ENCODE results near the gene GPC3. TPM values are rescaled to one million over a fixed set of nuclear protein-coding genes. Genes with fewer than 3 reads are reported as not detected.

The GPC3 gene
- total RNA-seq, 5 donors from 2014 or later (not counting 1 experiment from before 2014, with no cell fraction given), result 0.72 to 1.5 (median 1.1) TPM

- Histone ChIP-seq H3K27me3 (replicated peaks in 1 of 2; ENCODE audit: control insufficient read depth in 2 of 2, extremely low read depth in 1 of 2, insufficient read depth in 2 of 2, low read length in 1 of 2) (no peaks in the 10 kb centered on the region), H3K36me3 (ENCODE audit: control insufficient read depth in 2 of 2, extremely low read depth in 1 of 2, insufficient read depth in 1 of 2, low read length in 1 of 2) (no peaks in the 10 kb centered on the region), H3K9me3 (no peaks in the 10 kb centered on the region), H3K4me3 (ENCODE audit: control insufficient read depth in 1 of 2, extremely low read depth in 1 of 2, low read length in 1 of 2) (no peak overlapping the region), H3K27ac (ENCODE audit: low read length) (no peak overlapping the region), H3K4me1 (ENCODE audit: control insufficient read depth in 1 of 2, extremely low read depth in 1 of 2, insufficient read depth in 2 of 2, low read length in 2 of 2) (no peaks in the 10 kb centered on the region)
- ChIA-PET POLR2A (no interaction called here), CTCF (no interaction called here)
- H3K27ac Mint-ChIP-seq, result no peak overlapping the region
- no peaks in the 10 kb centered on the region for H3K9me3 Mint-ChIP-seq
- H3K4me3 Mint-ChIP-seq, result no peak overlapping the region
- no peaks in the 10 kb centered on the region for H3K4me1 Mint-ChIP-seq
- H3K36me3 Mint-ChIP-seq, result no peaks in the 10 kb centered on the region
- no CpG with 5 or more reads among the region's 1 CpG for WGBS (ENCODE audit: insufficient coverage)
- ATAC-seq (replicated peaks in 1 of 4) (no peak), DNase-seq (no peak)
- peaks cover 0 to 31% of the 10 kb centered on the region in 2 donors for H3K27me3 Mint-ChIP-seq
These were observed 27.7 kb upstream of the GPC3 start for GRCh38 chrX:134013092-134013497.

GRCh38 chrX:134010690-134011089, 25.3 kb upstream of the GPC3 start:
- Histone ChIP-seq H3K4me3 (ENCODE audit: control insufficient read depth in 1 of 2, extremely low read depth in 1 of 2, low read length in 1 of 2) (no peak overlapping the region), H3K36me3 (ENCODE audit: control insufficient read depth in 2 of 2, extremely low read depth in 1 of 2, insufficient read depth in 1 of 2, low read length in 1 of 2) (no peaks in the 10 kb centered on the region), H3K27me3 (replicated peaks in 1 of 2; ENCODE audit: control insufficient read depth in 2 of 2, extremely low read depth in 1 of 2, insufficient read depth in 2 of 2, low read length in 1 of 2) (no peaks in the 10 kb centered on the region), H3K4me1 (ENCODE audit: control insufficient read depth in 1 of 2, extremely low read depth in 1 of 2, insufficient read depth in 2 of 2, low read length in 2 of 2) (no peaks in the 10 kb centered on the region), H3K27ac (ENCODE audit: low read length) (no peak overlapping the region), H3K9me3 (no peaks in the 10 kb centered on the region)
- no peaks in the 10 kb centered on the region for H3K9me3 Mint-ChIP-seq
- ChIA-PET CTCF (no interaction called here), POLR2A (no interaction called here)
- DNase-seq (no peak), ATAC-seq (replicated peaks in 1 of 4) (no peak)
- no peak overlapping the region for H3K4me3 Mint-ChIP-seq
- no peaks in the 10 kb centered on the region for H3K36me3 Mint-ChIP-seq
- WGBS (ENCODE audit: insufficient coverage), result no CpG with 5 or more reads among the region's 1 CpG
- no peaks in the 10 kb centered on the region for H3K4me1 Mint-ChIP-seq
- peaks cover 0 to 27% of the 10 kb centered on the region in 2 donors for H3K27me3 Mint-ChIP-seq
- H3K27ac Mint-ChIP-seq, result no peak overlapping the region

- CTCF ChIA-PET, result no interaction called here
- no CpG with 5 or more reads among the region's 1 CpG for WGBS (ENCODE audit: insufficient coverage)
- ATAC-seq (replicated peaks in 1 of 4) (no peak), DNase-seq (no peak)
- no peaks in the 10 kb centered on the region for H3K9me3 Mint-ChIP-seq
- H3K36me3 Mint-ChIP-seq, result no peaks in the 10 kb centered on the region
- Histone ChIP-seq H3K4me1 (ENCODE audit: control insufficient read depth in 1 of 2, extremely low read depth in 1 of 2, insufficient read depth in 2 of 2, low read length in 2 of 2) (no peaks in the 10 kb centered on the region), H3K4me3 (ENCODE audit: control insufficient read depth in 1 of 2, extremely low read depth in 1 of 2, low read length in 1 of 2) (no peak overlapping the region), H3K27ac (ENCODE audit: low read length) (no peak overlapping the region), H3K36me3 (ENCODE audit: control insufficient read depth in 2 of 2, extremely low read depth in 1 of 2, insufficient read depth in 1 of 2, low read length in 1 of 2) (no peaks in the 10 kb centered on the region), H3K9me3 (no peaks in the 10 kb centered on the region), H3K27me3 (replicated peaks in 1 of 2; ENCODE audit: control insufficient read depth in 2 of 2, extremely low read depth in 1 of 2, insufficient read depth in 2 of 2, low read length in 1 of 2) (no peaks in the 10 kb centered on the region)
- no peak overlapping the region for H3K27ac Mint-ChIP-seq
- no peak overlapping the region for H3K4me3 Mint-ChIP-seq
- peaks cover 4 to 37% of the 10 kb centered on the region in 2 donors for H3K27me3 Mint-ChIP-seq
- POLR2A ChIA-PET, result no interaction called here
- H3K4me1 Mint-ChIP-seq, result no peaks in the 10 kb centered on the region
These were observed 22.3 kb upstream of the GPC3 start for GRCh38 chrX:134007716-134008115.

GRCh38 chrX:134006484-134007161, 21.2 kb upstream of the GPC3 start:
- H3K4me3 Mint-ChIP-seq, result no peak overlapping the region
- Histone ChIP-seq H3K9me3 (no peaks in the 10 kb centered on the region), H3K27ac (ENCODE audit: low read length) (no peak overlapping the region), H3K27me3 (replicated peaks in 1 of 2; ENCODE audit: control insufficient read depth in 2 of 2, extremely low read depth in 1 of 2, insufficient read depth in 2 of 2, low read length in 1 of 2) (no peaks in the 10 kb centered on the region), H3K4me1 (ENCODE audit: control insufficient read depth in 1 of 2, extremely low read depth in 1 of 2, insufficient read depth in 2 of 2, low read length in 2 of 2) (no peaks in the 10 kb centered on the region), H3K4me3 (ENCODE audit: control insufficient read depth in 1 of 2, extremely low read depth in 1 of 2, low read length in 1 of 2) (no peak overlapping the region), H3K36me3 (ENCODE audit: control insufficient read depth in 2 of 2, extremely low read depth in 1 of 2, insufficient read depth in 1 of 2, low read length in 1 of 2) (no peaks in the 10 kb centered on the region)
- no CpG with 5 or more reads among the region's 2 CpGs for WGBS (ENCODE audit: insufficient coverage)
- DNase-seq, result no peak
- no peaks in the 10 kb centered on the region for H3K4me1 Mint-ChIP-seq
- ChIA-PET CTCF (no interaction called here), POLR2A (no interaction called here)
- H3K36me3 Mint-ChIP-seq, result no peaks in the 10 kb centered on the region
- H3K27ac Mint-ChIP-seq, result no peak overlapping the region
- no peaks in the 10 kb centered on the region for H3K9me3 Mint-ChIP-seq
- no peak for ATAC-seq (replicated peaks in 1 of 4)
- peaks cover 5 to 33% of the 10 kb centered on the region in 2 donors for H3K27me3 Mint-ChIP-seq

GRCh38 chrX:134004084-134004483, 18.7 kb upstream of the GPC3 start:
- Histone ChIP-seq H3K4me3 (ENCODE audit: control insufficient read depth in 1 of 2, extremely low read depth in 1 of 2, low read length in 1 of 2) (no peak overlapping the region), H3K27me3 (replicated peaks in 1 of 2; ENCODE audit: control insufficient read depth in 2 of 2, extremely low read depth in 1 of 2, insufficient read depth in 2 of 2, low read length in 1 of 2) (no peaks in the 10 kb centered on the region), H3K9me3 (no peaks in the 10 kb centered on the region), H3K36me3 (ENCODE audit: control insufficient read depth in 2 of 2, extremely low read depth in 1 of 2, insufficient read depth in 1 of 2, low read length in 1 of 2) (no peaks in the 10 kb centered on the region), H3K4me1 (ENCODE audit: control insufficient read depth in 1 of 2, extremely low read depth in 1 of 2, insufficient read depth in 2 of 2, low read length in 2 of 2) (no peaks in the 10 kb centered on the region), H3K27ac (ENCODE audit: low read length) (no peak overlapping the region)
- H3K4me3 Mint-ChIP-seq, result no peak overlapping the region
- no peaks in the 10 kb centered on the region for H3K36me3 Mint-ChIP-seq
- ChIA-PET CTCF (no interaction called here), POLR2A (no interaction called here)
- H3K27me3 Mint-ChIP-seq, result peaks cover 8 to 40% of the 10 kb centered on the region in 2 donors
- H3K27ac Mint-ChIP-seq, result no peak overlapping the region
- no CpG with 5 or more reads among the region's 2 CpGs for whole genome bisulfite sequencing (ENCODE audit: insufficient coverage)
- no peaks in the 10 kb centered on the region for H3K9me3 Mint-ChIP-seq
- DNase-seq, result no peak
- no peaks in the 10 kb centered on the region for H3K4me1 Mint-ChIP-seq
- no peak for ATAC-seq (replicated peaks in 1 of 4)

- no CpG with 5 or more reads among the region's 4 CpGs for WGBS (ENCODE audit: insufficient coverage)
- POLR2A ChIA-PET, result no interaction called here
- no peak overlapping the region for H3K27ac Mint-ChIP-seq
These were observed 17.7 kb upstream of the GPC3 start for GRCh38 chrX:134002921-134003615.

More at GRCh38 chrX:134002921-134003615, 17.7 kb upstream of the GPC3 start:
- no peaks in the 10 kb centered on the region for H3K27me3 ChIP-seq (replicated peaks in 1 of 2; ENCODE audit: control insufficient read depth in 2 of 2, extremely low read depth in 1 of 2, insufficient read depth in 2 of 2, low read length in 1 of 2)
- H3K4me1 ChIP-seq (ENCODE audit: control insufficient read depth in 1 of 2, extremely low read depth in 1 of 2, insufficient read depth in 2 of 2, low read length in 2 of 2), result no peaks in the 10 kb centered on the region
- ATAC-seq (replicated peaks in 1 of 4) (no peak), DNase-seq (no peak)
- Mint-ChIP-seq H3K9me3 (no peaks in the 10 kb centered on the region), H3K27me3 (peaks cover 8 to 45% of the 10 kb centered on the region in 2 donors), H3K4me3 (no peak overlapping the region), H3K36me3 (no peaks in the 10 kb centered on the region), H3K4me1 (no peaks in the 10 kb centered on the region)
- H3K9me3 ChIP-seq, result no peaks in the 10 kb centered on the region
- no peak overlapping the region for H3K27ac ChIP-seq (ENCODE audit: low read length)
- CTCF ChIA-PET, result interaction anchor here in 1 of 2 donors (0.7 kb wide), 1 partner anchor 67 kb away, joined by 3 read pairs; no protein-coding TSS in a partner anchor
- H3K36me3 ChIP-seq (ENCODE audit: control insufficient read depth in 2 of 2, extremely low read depth in 1 of 2, insufficient read depth in 1 of 2, low read length in 1 of 2), result no peaks in the 10 kb centered on the region
- H3K4me3 ChIP-seq (ENCODE audit: control insufficient read depth in 1 of 2, extremely low read depth in 1 of 2, low read length in 1 of 2), result no peak overlapping the region
